Right lobe of liver (tissue), 4 donors: ENCODE data around the gene SSPN.

Experiments used
- POLR2A ChIP-seq: fragments of 450-650 bp; IDR thresholded peaks from one replicate; pipeline ENCODE4 v1.6.1; 2017; ENCODE audit warnings: antibody characterized with exemption, mild to moderate bottlenecking
- TF ChIP-seq, protein P1 (sequence below), 4 donors: fragments of 200-600 bp in 3 of 4; fragments of 450-650 bp in 1 of 4; IDR thresholded peaks; one replicate each; pipeline versions ENCODE4 v1.5.1 to v1.8.0; 2016 to 2022; ENCODE audit warnings: antibody characterized with exemption in 4 of 4, mild to moderate bottlenecking in 2 of 4
- donor health status: DM: no; HTN: no; CAD: no.
- donor health status: DM: no; HTN: no; CAD: no.
- donor health status: DM: no; HTN: yes; CAD: no.

DNA sequence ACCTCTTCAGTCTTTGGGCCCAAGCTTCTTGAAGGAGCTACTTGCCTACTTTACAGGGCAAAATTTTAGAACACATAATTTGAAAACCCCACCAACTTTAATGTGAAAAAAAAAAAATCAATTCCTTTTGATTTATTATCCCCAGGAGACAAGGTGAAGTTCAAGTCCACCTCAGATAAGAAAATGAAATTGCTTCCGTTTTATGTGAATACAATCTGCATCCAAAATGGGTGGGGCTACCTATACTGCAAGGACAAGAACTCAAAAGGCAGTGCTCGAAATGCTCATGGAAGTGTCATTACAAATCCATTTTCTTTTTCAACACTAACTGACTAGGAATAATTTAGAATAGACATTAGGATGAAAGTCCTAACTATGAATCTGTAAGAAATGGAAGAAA is 45.7 kb downstream of the SSPN start:
- TF ChIP-seq, protein P1, sequence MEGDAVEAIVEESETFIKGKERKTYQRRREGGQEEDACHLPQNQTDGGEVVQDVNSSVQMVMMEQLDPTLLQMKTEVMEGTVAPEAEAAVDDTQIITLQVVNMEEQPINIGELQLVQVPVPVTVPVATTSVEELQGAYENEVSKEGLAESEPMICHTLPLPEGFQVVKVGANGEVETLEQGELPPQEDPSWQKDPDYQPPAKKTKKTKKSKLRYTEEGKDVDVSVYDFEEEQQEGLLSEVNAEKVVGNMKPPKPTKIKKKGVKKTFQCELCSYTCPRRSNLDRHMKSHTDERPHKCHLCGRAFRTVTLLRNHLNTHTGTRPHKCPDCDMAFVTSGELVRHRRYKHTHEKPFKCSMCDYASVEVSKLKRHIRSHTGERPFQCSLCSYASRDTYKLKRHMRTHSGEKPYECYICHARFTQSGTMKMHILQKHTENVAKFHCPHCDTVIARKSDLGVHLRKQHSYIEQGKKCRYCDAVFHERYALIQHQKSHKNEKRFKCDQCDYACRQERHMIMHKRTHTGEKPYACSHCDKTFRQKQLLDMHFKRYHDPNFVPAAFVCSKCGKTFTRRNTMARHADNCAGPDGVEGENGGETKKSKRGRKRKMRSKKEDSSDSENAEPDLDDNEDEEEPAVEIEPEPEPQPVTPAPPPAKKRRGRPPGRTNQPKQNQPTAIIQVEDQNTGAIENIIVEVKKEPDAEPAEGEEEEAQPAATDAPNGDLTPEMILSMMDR (IDR thresholded peaks at IDR 0.05): no peak
- TF ChIP-seq POLR2A: no peak
